Omental fat pad (tissue), 4 donors: ENCODE measurements around the gene LY86. TPM values are rescaled to one million over a fixed set of nuclear protein-coding genes. Genes with fewer than 3 reads are reported as not detected.

Experiments used
- ATAC-seq: fragments of 150-250 bp; one replicate; pipeline ENCODE4 v1.9.1; 2016; ENCODE audit warnings: mild to moderate bottlenecking, moderate library complexity; ENCODE audit not compliant: low FRiP score
- DNase-seq: peaks from one replicate; pipeline ENCODE4 v3.0.0-alpha.2; 2019; ENCODE audit warnings: low spot score
- total RNA-seq, 4 donors: library from RNA; depleted of rRNA; stranded (reverse); fragments of >200 nt; gene quantifications; one replicate each; pipeline ENCODE4 v1.1.0, GENCODE V29; 2016
- TF ChIP-seq, protein P1 (sequence below), 3 donors: fragments of 450-650 bp; IDR thresholded peaks; one replicate each; pipeline ENCODE4 v1.5.1; 2016 to 2017; ENCODE audit warnings: antibody characterized with exemption in 3 of 3, mild to moderate bottlenecking in 3 of 3, moderate library complexity in 2 of 3

Gene LY86
- total RNA-seq, 4 donors from 2014 or later, result 2.7 to 11.6 (median 8.1) TPM

DNA sequence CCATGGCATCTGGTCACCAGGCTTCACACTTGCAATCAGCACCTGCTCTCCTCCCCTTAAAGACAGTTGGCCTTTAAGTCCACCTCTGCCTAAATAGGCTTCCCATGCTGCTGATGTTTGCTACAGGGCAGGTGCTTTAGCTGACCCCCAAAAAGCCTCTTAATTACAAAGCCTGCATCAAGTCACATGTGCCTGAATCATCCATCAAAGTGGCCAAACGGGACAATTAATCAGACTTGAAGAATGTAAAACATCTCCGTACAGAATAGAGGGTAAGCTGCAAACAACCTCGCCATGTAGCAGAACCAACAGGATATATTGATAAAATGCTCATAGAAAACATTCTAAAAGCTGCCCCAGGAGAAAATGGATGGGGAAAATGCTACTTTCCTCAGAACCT, 7.4 kb downstream of the LY86 start:
- DNase-seq, result no peak
- TF ChIP-seq, protein P1, sequence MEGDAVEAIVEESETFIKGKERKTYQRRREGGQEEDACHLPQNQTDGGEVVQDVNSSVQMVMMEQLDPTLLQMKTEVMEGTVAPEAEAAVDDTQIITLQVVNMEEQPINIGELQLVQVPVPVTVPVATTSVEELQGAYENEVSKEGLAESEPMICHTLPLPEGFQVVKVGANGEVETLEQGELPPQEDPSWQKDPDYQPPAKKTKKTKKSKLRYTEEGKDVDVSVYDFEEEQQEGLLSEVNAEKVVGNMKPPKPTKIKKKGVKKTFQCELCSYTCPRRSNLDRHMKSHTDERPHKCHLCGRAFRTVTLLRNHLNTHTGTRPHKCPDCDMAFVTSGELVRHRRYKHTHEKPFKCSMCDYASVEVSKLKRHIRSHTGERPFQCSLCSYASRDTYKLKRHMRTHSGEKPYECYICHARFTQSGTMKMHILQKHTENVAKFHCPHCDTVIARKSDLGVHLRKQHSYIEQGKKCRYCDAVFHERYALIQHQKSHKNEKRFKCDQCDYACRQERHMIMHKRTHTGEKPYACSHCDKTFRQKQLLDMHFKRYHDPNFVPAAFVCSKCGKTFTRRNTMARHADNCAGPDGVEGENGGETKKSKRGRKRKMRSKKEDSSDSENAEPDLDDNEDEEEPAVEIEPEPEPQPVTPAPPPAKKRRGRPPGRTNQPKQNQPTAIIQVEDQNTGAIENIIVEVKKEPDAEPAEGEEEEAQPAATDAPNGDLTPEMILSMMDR (IDR thresholded peaks at IDR 0.05), result no peak
- no peak for ATAC-seq

DNA sequence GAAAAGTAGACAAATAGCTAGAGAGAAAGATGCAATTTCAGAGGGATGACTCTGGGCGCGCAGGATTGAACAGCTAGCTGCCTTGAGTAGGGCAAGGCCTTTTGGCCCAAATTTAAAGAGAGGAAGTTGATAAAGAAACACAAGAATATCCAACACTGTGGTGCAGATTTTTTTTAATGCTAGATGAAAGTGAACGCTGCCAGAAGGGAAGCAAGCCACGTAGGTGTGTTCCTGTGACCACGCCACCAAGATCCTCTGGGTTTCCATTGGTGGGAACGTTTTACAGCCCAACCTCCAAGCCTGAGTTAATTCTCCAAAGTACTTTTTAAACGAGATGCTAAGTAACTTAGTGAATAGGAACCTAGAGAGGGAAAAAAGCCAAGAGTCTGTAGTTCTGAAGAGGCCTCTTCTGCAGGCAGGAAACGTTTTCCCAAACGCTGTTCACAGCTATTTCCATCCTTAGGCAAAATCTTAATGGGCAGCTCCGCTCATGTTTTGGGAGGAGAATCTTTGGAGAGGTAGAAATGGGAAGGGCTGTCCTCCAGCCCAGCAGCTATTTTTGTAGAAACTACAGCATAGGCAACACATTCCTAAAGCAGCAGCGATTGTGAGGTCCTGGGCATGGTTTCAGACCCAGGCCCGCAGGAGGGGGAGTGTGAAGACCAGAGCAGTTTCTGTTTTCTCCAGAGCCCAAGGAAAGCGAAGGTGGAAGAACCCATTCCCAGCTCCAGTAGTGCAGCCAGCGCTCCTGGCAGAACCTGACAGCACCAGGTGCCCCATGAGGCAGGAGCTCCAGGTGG, 8.2 kb downstream of the LY86 start:
- TF ChIP-seq, protein P1 (IDR thresholded peaks at IDR 0.05), result no peak
- DNase-seq, result no peak
- no peak for ATAC-seq

DNA sequence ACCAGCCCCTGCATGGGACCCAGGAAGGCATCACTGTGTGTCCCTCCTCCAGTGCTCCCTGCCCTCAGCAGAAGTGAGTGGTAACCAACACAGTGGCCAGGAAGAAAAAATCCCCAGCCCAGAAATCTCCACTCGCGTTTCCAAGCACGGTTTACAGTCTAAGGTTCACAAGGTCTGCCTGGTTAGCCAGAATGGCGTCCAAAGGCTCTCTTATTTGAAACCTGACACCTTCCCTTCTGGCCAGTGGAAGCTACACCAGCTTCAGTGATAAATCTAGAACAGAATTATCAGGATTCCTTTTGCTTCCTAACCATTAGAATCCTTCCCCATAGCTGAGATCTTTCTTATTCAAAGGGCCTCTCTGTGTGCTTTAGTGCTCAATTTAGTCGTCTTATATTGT, 9.2 kb downstream of the LY86 start:
- ATAC-seq (no peak), DNase-seq (no peak)
- TF ChIP-seq, protein P1 (IDR thresholded peaks at IDR 0.05), result no peak

DNA sequence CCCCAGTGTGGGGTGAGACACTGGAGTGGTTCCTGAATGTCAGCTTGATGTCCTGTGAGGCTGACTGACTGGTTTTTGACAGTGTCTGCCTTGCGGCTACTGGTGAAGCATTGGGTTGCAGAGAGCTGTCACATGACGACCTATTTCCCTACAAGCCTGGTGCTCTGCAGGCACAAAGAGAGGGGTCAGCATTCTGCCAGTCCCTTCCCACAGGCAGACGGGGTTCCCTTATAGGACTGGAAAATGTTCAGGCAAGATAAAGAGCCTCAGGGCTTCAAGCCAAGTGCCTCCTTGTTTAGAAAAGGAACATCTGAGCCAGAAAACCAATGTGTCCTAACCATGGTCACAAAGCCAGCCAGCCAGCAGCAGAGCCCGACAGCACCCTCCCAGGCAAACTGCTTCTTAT, 11.0 kb downstream of the LY86 start:
- ATAC-seq (no peak), DNase-seq (no peak)
- TF ChIP-seq, protein P1 (IDR thresholded peaks at IDR 0.05), result no peak

DNA sequence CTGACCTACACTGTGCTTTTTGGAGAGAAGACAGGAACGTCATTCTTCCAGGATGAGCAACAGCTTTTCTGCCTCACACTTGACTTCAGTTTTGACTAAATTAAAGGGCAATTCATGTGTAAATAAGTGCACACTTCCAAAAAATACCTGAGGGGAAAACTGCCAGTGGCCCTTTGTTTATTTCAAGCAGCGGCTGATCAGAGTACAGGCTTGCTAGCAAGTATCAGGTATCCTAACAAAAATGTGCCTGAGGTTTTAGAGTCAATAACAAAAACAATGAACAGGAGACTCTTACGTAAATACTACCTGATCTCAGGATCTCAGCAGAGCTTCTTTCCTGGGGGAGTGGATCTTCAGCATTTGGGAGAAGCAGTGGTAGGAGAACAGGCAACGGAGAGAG, 12.4 kb downstream of the LY86 start:
- TF ChIP-seq, protein P1 (IDR thresholded peaks at IDR 0.05), result no peak
- no peak for DNase-seq
- ATAC-seq, result no peak

DNA sequence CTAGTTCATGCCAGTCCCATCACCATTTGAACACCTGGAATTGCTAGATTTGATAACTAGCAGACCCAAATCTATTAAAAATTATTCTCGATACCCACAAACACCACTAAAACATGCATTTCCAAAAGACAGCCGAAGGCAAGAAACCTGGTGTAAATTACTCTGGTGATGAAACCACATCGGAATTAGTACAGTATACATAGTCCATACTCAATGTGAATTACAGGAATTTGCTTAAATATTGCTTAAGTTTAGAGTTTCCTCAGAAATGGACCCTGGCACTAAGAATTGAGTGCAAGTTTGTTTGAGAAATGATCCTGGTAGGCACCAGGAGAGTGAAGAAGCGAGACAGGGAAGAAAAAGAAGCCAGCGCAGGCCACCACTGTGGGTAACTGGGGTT, 13.7 kb downstream of the LY86 start:
- DNase-seq (no peak), ATAC-seq (no peak)
- TF ChIP-seq, protein P1 (IDR thresholded peaks at IDR 0.05), result no peak

DNA sequence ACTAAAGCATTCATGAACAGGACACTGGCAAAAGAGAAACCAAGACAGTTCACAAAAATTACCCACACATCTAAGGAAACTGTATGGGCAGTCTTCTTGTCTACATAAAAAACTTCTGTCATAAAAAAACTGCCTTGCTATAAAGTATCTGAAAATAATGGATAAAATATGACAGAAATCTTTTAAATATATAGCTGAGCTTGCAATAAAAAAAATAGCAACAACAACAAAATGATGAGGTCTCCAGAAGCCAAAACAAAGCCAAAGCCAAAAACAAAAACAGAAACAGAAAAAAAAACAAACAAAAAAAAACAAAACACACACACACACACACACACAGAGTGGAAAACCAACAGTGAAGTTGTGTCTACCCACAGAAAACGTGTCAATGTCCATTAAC, 14.8 kb downstream of the LY86 start:
- TF ChIP-seq, protein P1 (IDR thresholded peaks at IDR 0.05), result no peak
- ATAC-seq, result no peak
- DNase-seq, result no peak
